Neural cell (in vitro differentiated cells): ENCODE data around the gene DCANP1. TPM values are rescaled to one million over a fixed set of nuclear protein-coding genes. Genes with fewer than 3 reads are reported as not detected.

ENCODE experiments used
- H2AFZ ChIP-seq: fragments of 200-600, 300-800 bp; sonication (generic), shearing (Covaris generic); 2 replicates; pipeline ENCODE4 v1.6.0; 2014; ENCODE audit warnings: low read depth, mild to moderate bottlenecking, antibody characterized with exemption, low read length, moderate library complexity
- H3F3A ChIP-seq: fragments of 200-600 bp; shearing (Covaris generic); 2 replicates; pipeline ENCODE4 v1.6.1; 2016; ENCODE audit warnings: mild to moderate bottlenecking, moderate library complexity, mixed read lengths, antibody characterized with exemption, low read length; ENCODE audit not compliant: insufficient read depth, poor library complexity, severe bottlenecking
- H3K27ac ChIP-seq: fragments of 200-600, 300-800 bp; sonication (generic), shearing (Covaris generic); 2 replicates; pipeline ENCODE4 v1.5.1; 2014; ENCODE audit warnings: mild to moderate bottlenecking, low read length, moderate library complexity
- H3K27me3 ChIP-seq: fragments of 300-800, 200-600 bp; sonication (generic), shearing (Covaris generic); 2 replicates; pipeline ENCODE4 v1.6.0; 2014; ENCODE audit warnings: mild to moderate bottlenecking, low read depth, low read length, moderate library complexity; ENCODE audit not compliant: insufficient read depth
- H3K36me3 ChIP-seq: fragments of 300-800, 200-600 bp; sonication (generic), shearing (Covaris generic); 2 replicates; pipeline ENCODE4 v1.5.1; 2014; ENCODE audit warnings: mild to moderate bottlenecking, antibody characterized with exemption, low read length, moderate library complexity; ENCODE audit not compliant: insufficient read depth
- H3K4me2 ChIP-seq: fragments of 300-800, 200-600 bp; sonication (generic), shearing (Covaris generic); 2 replicates; pipeline ENCODE4 v1.6.0; 2014; ENCODE audit warnings: mild to moderate bottlenecking, low read length
- H3K4me3 ChIP-seq: fragments of 300-800, 200-600 bp; sonication (generic), shearing (Covaris generic); 2 replicates; pipeline ENCODE4 v1.5.1; 2014; ENCODE audit warnings: mild to moderate bottlenecking, low read length, moderate library complexity
- H3K79me2 ChIP-seq: fragments of 200-600 bp; shearing (Covaris generic); replicated peaks from 2 replicates; pipeline ENCODE4 v1.6.0; 2014; ENCODE audit warnings: mild to moderate bottlenecking, low read length, moderate library complexity; ENCODE audit not compliant: insufficient read depth
- H3K9ac ChIP-seq: fragments of 300-800, 200-600 bp; sonication (generic), shearing (Covaris generic); 2 replicates; pipeline ENCODE4 v1.6.1; 2016; ENCODE audit warnings: mild to moderate bottlenecking, low read length, mixed read lengths
- H3K9me2 ChIP-seq: fragments of 200-600 bp; shearing (Covaris generic); 2 replicates; pipeline ENCODE4 v1.6.1; 2016; ENCODE audit warnings: mild to moderate bottlenecking, low read length, mixed read lengths; ENCODE audit not compliant: insufficient read depth
- H3K9me3 ChIP-seq: fragments of 200-600, 300-800 bp; sonication (generic), shearing (Covaris generic); 2 replicates; pipeline ENCODE4 v1.6.1; 2016; ENCODE audit warnings: mild to moderate bottlenecking, mixed run types, low read length, moderate library complexity, mixed read lengths
- H4K20me1 ChIP-seq: fragments of 200-600 bp; shearing (Covaris generic); 2 replicates; pipeline ENCODE4 v1.6.1; 2016; ENCODE audit warnings: mild to moderate bottlenecking, mixed run types; ENCODE audit not compliant: insufficient read depth
- CTCF ChIP-seq: fragments of 450-650 bp; IDR thresholded peaks from 2 replicates; pipeline ENCODE4 v1.5.1; 2014; ENCODE audit warnings: antibody characterized with exemption, mild to moderate bottlenecking, moderate library complexity; ENCODE audit not compliant: poor library complexity, severe bottlenecking
- EP300 ChIP-seq: fragments of 450-650 bp; conservative IDR thresholded peaks from 2 replicates; pipeline ENCODE4 v1.6.1; 2014; ENCODE audit warnings: antibody characterized with exemption, mild to moderate bottlenecking, moderate library complexity; ENCODE audit not compliant: poor library complexity, severe bottlenecking
- EZH2 ChIP-seq: fragments of 200-600, 300-800 bp; shearing (Covaris generic), sonication (generic); IDR thresholded peaks from 2 replicates; pipeline ENCODE4 v1.6.1; 2014; ENCODE audit warnings: antibody characterized with exemption, low read length, borderline replicate concordance, mild to moderate bottlenecking; ENCODE audit not compliant: insufficient read depth, poor library complexity, severe bottlenecking
- MXI1 ChIP-seq: fragments of 450-650 bp; conservative IDR thresholded peaks from 2 replicates; pipeline ENCODE4 v1.6.1; 2014; ENCODE audit warnings: antibody characterized with exemption, mild to moderate bottlenecking; ENCODE audit not compliant: poor library complexity, severe bottlenecking
- POLR2AphosphoS5 ChIP-seq: IDR thresholded peaks from 2 replicates; pipeline ENCODE4 v1.6.1; 2012
- RAD21 ChIP-seq: fragments of 450-650 bp; conservative IDR thresholded peaks from 2 replicates; pipeline ENCODE4 v1.6.1; 2014; ENCODE audit warnings: antibody characterized with exemption, mild to moderate bottlenecking, moderate library complexity
- SMC3 ChIP-seq: fragments of 450-650 bp; conservative IDR thresholded peaks from 2 replicates; pipeline ENCODE4 v1.6.1; 2014; ENCODE audit warnings: antibody characterized with exemption, mild to moderate bottlenecking, moderate library complexity; ENCODE audit not compliant: poor library complexity
- TAF1 ChIP-seq: IDR thresholded peaks from 2 replicates; pipeline ENCODE4 v1.6.1; 2012; ENCODE audit warnings: low read depth
- polyA plus RNA-seq: library from polyadenylated mRNA; depleted of rRNA; stranded (reverse); fragments of >200 nt; gene quantifications from 2 replicates; pipeline ENCODE4 v1.2.3, GENCODE V29; 2014
- TF ChIP-seq, protein P1 (sequence below): IDR thresholded peaks from 2 replicates; pipeline ENCODE4 v1.6.1; 2012; ENCODE audit warnings: borderline replicate concordance

The DCANP1 gene
- polyA plus RNA-seq, 1 donor from 2014 or later, result not detected

DNA sequence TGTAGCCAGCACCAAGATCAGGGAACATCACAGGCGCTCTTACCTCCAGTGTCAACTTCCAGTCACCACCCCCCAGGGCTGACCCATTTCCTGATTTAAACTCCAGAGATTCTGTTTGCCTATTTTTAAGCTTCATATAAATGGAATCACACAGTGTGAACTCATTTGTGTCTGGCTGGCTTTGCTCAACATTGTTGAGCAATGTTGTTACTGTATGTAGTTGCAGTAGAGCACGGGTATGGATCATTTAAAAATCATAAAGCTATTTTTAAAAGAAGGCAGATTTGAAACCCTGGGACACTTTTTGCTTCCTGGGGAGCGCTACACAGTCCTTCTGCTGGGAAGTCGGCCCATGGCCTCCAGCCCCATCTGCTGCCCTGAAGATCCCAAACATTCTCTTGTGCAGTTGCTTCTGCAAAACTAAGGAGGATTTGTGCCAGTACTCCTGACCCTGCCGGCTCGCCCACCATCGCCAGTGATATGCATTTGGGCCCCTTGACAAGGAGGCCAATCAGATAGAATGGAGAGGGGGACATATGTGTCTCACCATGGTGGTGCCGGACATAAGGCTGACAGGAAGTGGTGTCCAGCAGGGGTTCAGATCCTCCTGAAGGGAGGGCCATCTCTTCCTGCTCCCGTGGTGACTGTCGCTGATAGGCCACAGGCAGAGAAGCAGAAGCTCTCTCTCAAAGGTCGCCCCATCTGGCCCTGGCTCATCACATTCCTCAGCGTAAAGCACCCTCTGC, 13.3 kb downstream of the DCANP1 start (continued):
- TF ChIP-seq RAD21 (no peak), TAF1 (no peak), POLR2AphosphoS5 (no peak), EZH2 (no peak)

DNA sequence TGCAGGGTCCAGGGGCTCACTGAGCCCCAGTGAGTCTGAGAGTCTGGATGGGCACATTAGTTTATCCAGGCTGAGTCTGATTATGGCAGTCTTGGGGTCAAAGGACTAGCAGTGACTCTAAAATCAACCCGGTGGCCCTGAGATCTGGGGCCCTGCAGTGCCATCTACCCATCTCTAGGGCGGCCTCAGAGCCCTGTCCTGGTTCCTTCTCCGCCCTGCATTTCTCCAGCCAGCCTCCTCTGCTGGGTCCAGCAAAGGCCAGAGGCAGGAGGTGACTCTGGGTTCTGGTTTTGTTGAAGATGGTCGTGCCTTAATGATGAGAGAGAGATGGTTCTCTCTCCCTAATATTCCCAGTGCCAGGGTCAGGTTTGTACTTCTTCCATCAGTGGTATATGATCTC, 15.0 kb downstream of the DCANP1 start:
- TF ChIP-seq TAF1 (no peak), EZH2 (no peak), EP300 (no peak), POLR2AphosphoS5 (no peak), MXI1 (no peak), RAD21 (no peak), CTCF (no peak), SMC3 (no peak)
- TF ChIP-seq, protein P1, sequence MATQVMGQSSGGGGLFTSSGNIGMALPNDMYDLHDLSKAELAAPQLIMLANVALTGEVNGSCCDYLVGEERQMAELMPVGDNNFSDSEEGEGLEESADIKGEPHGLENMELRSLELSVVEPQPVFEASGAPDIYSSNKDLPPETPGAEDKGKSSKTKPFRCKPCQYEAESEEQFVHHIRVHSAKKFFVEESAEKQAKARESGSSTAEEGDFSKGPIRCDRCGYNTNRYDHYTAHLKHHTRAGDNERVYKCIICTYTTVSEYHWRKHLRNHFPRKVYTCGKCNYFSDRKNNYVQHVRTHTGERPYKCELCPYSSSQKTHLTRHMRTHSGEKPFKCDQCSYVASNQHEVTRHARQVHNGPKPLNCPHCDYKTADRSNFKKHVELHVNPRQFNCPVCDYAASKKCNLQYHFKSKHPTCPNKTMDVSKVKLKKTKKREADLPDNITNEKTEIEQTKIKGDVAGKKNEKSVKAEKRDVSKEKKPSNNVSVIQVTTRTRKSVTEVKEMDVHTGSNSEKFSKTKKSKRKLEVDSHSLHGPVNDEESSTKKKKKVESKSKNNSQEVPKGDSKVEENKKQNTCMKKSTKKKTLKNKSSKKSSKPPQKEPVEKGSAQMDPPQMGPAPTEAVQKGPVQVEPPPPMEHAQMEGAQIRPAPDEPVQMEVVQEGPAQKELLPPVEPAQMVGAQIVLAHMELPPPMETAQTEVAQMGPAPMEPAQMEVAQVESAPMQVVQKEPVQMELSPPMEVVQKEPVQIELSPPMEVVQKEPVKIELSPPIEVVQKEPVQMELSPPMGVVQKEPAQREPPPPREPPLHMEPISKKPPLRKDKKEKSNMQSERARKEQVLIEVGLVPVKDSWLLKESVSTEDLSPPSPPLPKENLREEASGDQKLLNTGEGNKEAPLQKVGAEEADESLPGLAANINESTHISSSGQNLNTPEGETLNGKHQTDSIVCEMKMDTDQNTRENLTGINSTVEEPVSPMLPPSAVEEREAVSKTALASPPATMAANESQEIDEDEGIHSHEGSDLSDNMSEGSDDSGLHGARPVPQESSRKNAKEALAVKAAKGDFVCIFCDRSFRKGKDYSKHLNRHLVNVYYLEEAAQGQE, result no peak
- Histone ChIP-seq H3K27me3 (no peaks in the 10 kb centered on the region), H3K9ac (no peak overlapping the region), H3K36me3 (no peaks in the 10 kb centered on the region), H3K9me2 (no peaks in the 10 kb centered on the region), H3K9me3 (no peaks in the 10 kb centered on the region), H3K4me2 (no peak overlapping the region), H3K27ac (no peak overlapping the region), H3K4me3 (no peak overlapping the region), H2AFZ (no peak overlapping the region), H3K79me2 (no peaks in the 10 kb centered on the region), H4K20me1 (no peaks in the 10 kb centered on the region), H3F3A (no peaks in the 10 kb centered on the region)

DNA sequence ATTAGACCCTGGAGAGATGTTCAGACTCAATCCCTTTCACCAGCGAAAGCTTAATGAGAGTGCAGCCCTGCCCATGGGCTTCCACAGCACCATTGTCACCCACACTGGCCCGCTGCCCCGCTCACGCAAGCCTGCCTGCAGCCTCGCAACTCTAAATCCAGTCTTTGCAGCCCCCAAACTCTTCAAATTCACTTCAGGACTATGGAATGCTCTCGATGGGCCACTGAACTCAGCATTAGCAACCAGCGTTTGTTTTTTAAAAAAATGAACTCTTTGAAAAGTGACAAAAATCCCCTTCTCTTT, 17.1 kb downstream of the DCANP1 start:
- Histone ChIP-seq H3K9ac (no peak overlapping the region), H3K27ac (no peak overlapping the region), H4K20me1 (no peaks in the 10 kb centered on the region), H2AFZ (no peak overlapping the region), H3F3A (no peaks in the 10 kb centered on the region), H3K27me3 (no peaks in the 10 kb centered on the region), H3K36me3 (no peaks in the 10 kb centered on the region), H3K9me3 (no peaks in the 10 kb centered on the region), H3K79me2 (no peaks in the 10 kb centered on the region), H3K4me2 (no peak overlapping the region), H3K9me2 (no peaks in the 10 kb centered on the region), H3K4me3 (no peak overlapping the region)
- no peak for TF ChIP-seq CTCF
- no peak for TF ChIP-seq EZH2
- TF ChIP-seq TAF1, result no peak
- no peak for TF ChIP-seq POLR2AphosphoS5
- no peak for TF ChIP-seq SMC3
- no peak for TF ChIP-seq EP300
- TF ChIP-seq, protein P1, result no peak
- no peak for TF ChIP-seq MXI1
- TF ChIP-seq RAD21, result no peak
